Activated CD8-positive, alpha-beta T cell treated with anti-CD3 and anti-CD28 coated beads for 36 hours (primary cell): ENCODE data around the gene MRTO4. TPM values are rescaled to one million over a fixed set of nuclear protein-coding genes. Genes with fewer than 3 reads are reported as not detected.

Experiments
- ATAC-seq: fragments of 200-7000 bp; cut with Tn5 transposase; one replicate; pipeline ENCODE4 v1.10.0; 2021; ENCODE audit warnings: mild to moderate bottlenecking, moderate library complexity
- CTCF ChIA-PET: fragments of 350-600 bp; sonication (Branson Sonifier 250); formaldehyde crosslinking; loops from one replicate; lab custom pipeline; 2021; ENCODE audit warnings: antibody characterized with exemption; lab: Charles Lee
- POLR2A ChIA-PET: fragments of 350-600 bp; sonication (Branson Sonifier 250); formaldehyde crosslinking; loops from one replicate; lab custom pipeline; 2021; ENCODE audit warnings: antibody characterized with exemption; lab: Charles Lee
- DNase-seq: peaks from one replicate; pipeline ENCODE4 v3.0.0-alpha.2; 2020
- H3K27ac Mint-ChIP-seq: one replicate; pipeline ENCODE4 v1.8.0; 2021; ENCODE audit warnings: mild to moderate bottlenecking, mixed read lengths
- H3K27me3 Mint-ChIP-seq: one replicate; pipeline ENCODE4 v1.8.0; 2021; ENCODE audit warnings: mixed read lengths
- H3K36me3 Mint-ChIP-seq: one replicate; pipeline ENCODE4 v1.8.0; 2021; ENCODE audit warnings: low read depth, mixed read lengths
- H3K4me1 Mint-ChIP-seq: one replicate; pipeline ENCODE4 v1.8.0; 2021; ENCODE audit warnings: low read depth, mixed read lengths
- H3K4me3 Mint-ChIP-seq: one replicate; pipeline ENCODE4 v1.8.0; 2021; ENCODE audit warnings: mild to moderate bottlenecking, moderate library complexity, mixed read lengths
- H3K9me3 Mint-ChIP-seq: one replicate; pipeline ENCODE4 v1.8.0; 2021; ENCODE audit warnings: mixed read lengths
- CTCF ChIP-seq: fragments of 200-600 bp; IDR thresholded peaks from one replicate; pipeline ENCODE4 v1.8.0; 2022; ENCODE audit warnings: antibody characterized with exemption, mild to moderate bottlenecking
- intact Hi-C: fragments of 100-400 bp; cut with micrococcal nuclease; formaldehyde crosslinking; loops from one replicate; pipeline ENCODE4 v1.10.0; 2022
- total RNA-seq, 2 experiments: library from RNA; stranded (reverse); gene quantifications; one replicate each; pipeline ENCODE4 v1.2.3, GENCODE V29; 2021

Gene MRTO4
- total RNA-seq, 2 experiments from 2014 or later, result 90.9 to 93.4 TPM

GRCh38 chr1:19306941-19307340, 55.3 kb downstream of the MRTO4 start:
- ATAC-seq (no peak), DNase-seq (no peak)
- intact Hi-C loops, result no loop called here
- Mint-ChIP-seq H3K27me3 (no peaks in the 10 kb centered on the region), H3K36me3 (peaks cover 19% of the 10 kb centered on the region), H3K9me3 (no peaks in the 10 kb centered on the region), H3K27ac (no peak overlapping the region), H3K4me1 (peaks cover 9% of the 10 kb centered on the region), H3K4me3 (no peak overlapping the region)
- POLR2A ChIA-PET, result no interaction called here
- no peak for TF ChIP-seq CTCF
- CTCF ChIA-PET, result no interaction called here

- ChIA-PET CTCF (no interaction called here), POLR2A (no interaction called here)
- no peaks in the 10 kb centered on the region for H3K9me3 Mint-ChIP-seq
- no peaks in the 10 kb centered on the region for H3K27me3 Mint-ChIP-seq
- peaks cover 19% of the 10 kb centered on the region for H3K36me3 Mint-ChIP-seq
- no peak overlapping the region for H3K4me3 Mint-ChIP-seq
- DNase-seq (no peak), ATAC-seq (no peak)
- H3K27ac Mint-ChIP-seq, result no peak overlapping the region
- intact Hi-C loops, result no loop called here
- TF ChIP-seq CTCF, result no peak
- H3K4me1 Mint-ChIP-seq, result peaks cover 12% of the 10 kb centered on the region
Measured at GRCh38 chr1:19307794-19308508, 56.3 kb downstream of the MRTO4 start.

GRCh38 chr1:19308509-19308907, 56.9 kb downstream of the MRTO4 start:
- Mint-ChIP-seq H3K9me3 (no peaks in the 10 kb centered on the region), H3K4me3 (no peak overlapping the region), H3K27ac (no peak overlapping the region), H3K36me3 (peaks cover 19% of the 10 kb centered on the region), H3K4me1 (peaks cover 17% of the 10 kb centered on the region), H3K27me3 (no peaks in the 10 kb centered on the region)
- TF ChIP-seq CTCF, result no peak
- POLR2A ChIA-PET, result no interaction called here
- CTCF ChIA-PET, result no interaction called here
- DNase-seq, result no peak
- ATAC-seq, result no peak
- intact Hi-C loops, result no loop called here

- intact Hi-C loops, result no loop called here
- CTCF ChIA-PET, result no interaction called here
- POLR2A ChIA-PET, result interaction anchor here (1.9 kb wide), 1 partner anchor 48 kb away, joined by 5 read pairs; no protein-coding TSS in a partner anchor
- H3K4me3 Mint-ChIP-seq, result no peak overlapping the region
- H3K4me1 Mint-ChIP-seq, result peaks cover 17% of the 10 kb centered on the region
- H3K27me3 Mint-ChIP-seq, result no peaks in the 10 kb centered on the region
- peaks cover 18% of the 10 kb centered on the region for H3K36me3 Mint-ChIP-seq
- H3K9me3 Mint-ChIP-seq, result no peaks in the 10 kb centered on the region
- H3K27ac Mint-ChIP-seq, result no peak overlapping the region
- ATAC-seq (no peak), DNase-seq (no peak)
- TF ChIP-seq CTCF, result no peak
Measured at GRCh38 chr1:19309123-19309813, 57.7 kb downstream of the MRTO4 start.

Other genes with a start within 250 kb of the MRTO4 start
- gene UBR4, start 41.5 kb upstream of the MRTO4 start, total RNA-seq, result 100 to 1,000 TPM; 133 TPM
- 10 to 100 TPM; 38.3 to 39.5 TPM for gene EMC1, start 281 bp upstream of the MRTO4 start, total RNA-seq
- under 1 TPM; 0.54 TPM for gene AKR7A3, start 37.0 kb downstream of the MRTO4 start, total RNA-seq
- 10 to 100 TPM; 42.9 to 43.4 TPM for gene AKR7A2, start 60.3 kb downstream of the MRTO4 start, total RNA-seq
- gene SLC66A1, start 60.5 kb downstream of the MRTO4 start, total RNA-seq, result 1 to 10 TPM; 3.6 TPM
- gene CAPZB, start 233.7 kb downstream of the MRTO4 start, total RNA-seq, result 100 to 1,000 TPM; 335 to 340 TPM